Fibroblast of mammary gland (primary cell): Measurements from ENCODE around the gene SV2A.

Source experiments
- DNase-seq: peaks from one replicate; pipeline ENCODE4 v3.0.0-alpha.2; 2010; ENCODE audit warnings: low read depth
- H3K4me3 ChIP-seq: 2 replicates; pipeline ENCODE4 v1.5.1; 2011; ENCODE audit warnings: low read depth, mild to moderate bottlenecking, low read length, moderate library complexity; ENCODE audit not compliant: control insufficient read depth
- CTCF ChIP-seq: conservative IDR thresholded peaks from 2 replicates; pipeline ENCODE4 v1.5.1; 2011; ENCODE audit warnings: low read depth, low read length, inconsistent platforms; ENCODE audit not compliant: control insufficient read depth, insufficient read depth

The SV2A gene

GRCh38 chr1:149931212-149931790, 13.7 kb upstream of the SV2A start:
- H3K4me3 ChIP-seq, result no peak overlapping the region
- TF ChIP-seq CTCF, result no peak
- peak; percentile 32 for DNase-seq

- no peak for DNase-seq
- no peak overlapping the region for H3K4me3 ChIP-seq
- no peak for TF ChIP-seq CTCF
These were observed 12.2 kb upstream of the SV2A start for GRCh38 chr1:149929856-149930255.

GRCh38 chr1:149928401-149928724, 10.7 kb upstream of the SV2A start:
- peak overlapping the region; percentile 96 for H3K4me3 ChIP-seq
- no peak for TF ChIP-seq CTCF
- no peak for DNase-seq

GRCh38 chr1:149927563-149928400, 10.1 kb upstream of the SV2A start, which contains the start of gene SF3B4:
Gene SF3B4, minus strand, starts transcription at chr1:149927803. Its CDS starts 44 bp downstream, at chr1:149927759.
- no peak for TF ChIP-seq CTCF
- peak; percentile 87 for DNase-seq

GRCh38 chr1:149927056-149927562, 9.5 kb upstream of the SV2A start:
- peak overlapping the region; percentile 96 for H3K4me3 ChIP-seq
- TF ChIP-seq CTCF, result no peak
- no peak for DNase-seq

More at GRCh38 chr1:149927563-149928400, 10.1 kb upstream of the SV2A start, which contains the start of gene SF3B4:
- peak within 1 kb of the TSS; percentile 96 for H3K4me3 ChIP-seq

GRCh38 chr1:149926296-149926695, 8.7 kb upstream of the SV2A start:
- H3K4me3 ChIP-seq, result peak overlapping the region; percentile 96
- TF ChIP-seq CTCF, result no peak
- no peak for DNase-seq

GRCh38 chr1:149925751-149926150, 8.1 kb upstream of the SV2A start:
- no peak for DNase-seq
- TF ChIP-seq CTCF, result no peak
- no peak overlapping the region for H3K4me3 ChIP-seq
